GM12878 (cell line): ENCODE measurements around the gene CPB2. TPM values are rescaled to one million over a fixed set of nuclear protein-coding genes. Genes with fewer than 3 reads are reported as not detected.

ENCODE experiments used
- ATAC-seq: fragments of 200-7000 bp; cut with Tn5 transposase; 3 replicates; pipeline ENCODE4 v1.9.1; 2020; ENCODE audit warnings: mild to moderate bottlenecking, moderate library complexity
- BruUV-seq: library from RNA; stranded (reverse); fragments of 400-500 nt; replicated peaks from 2 replicates; lab custom pipeline; 2021; lab: Mats Ljungman, UMichigan
- CTCF ChIA-PET: fragments of 300-600 bp; sonication (Branson Sonifier 250); formaldehyde crosslinking; extraction: SDS; loops from one replicate; lab custom pipeline; 2021; ENCODE audit warnings: inconsistent platforms; lab: Yijun Ruan, JAX
- POLR2A ChIA-PET: fragments of 350-600 bp; formaldehyde crosslinking; extraction: SDS; loops from one replicate; lab custom pipeline; 2021; ENCODE audit warnings: inconsistent platforms; lab: Charles Lee
- RAD21 ChIA-PET: fragments of 300-600 bp; sonication (Branson Sonifier 250); formaldehyde crosslinking; loops from one replicate; lab custom pipeline; 2023; ENCODE audit warnings: antibody characterized with exemption; ENCODE audit not compliant: unreplicated experiment; lab: Charles Lee
- SMC1A ChIA-PET: fragments of 300-600 bp; sonication (Branson Sonifier 250); formaldehyde crosslinking; loops from one replicate; lab custom pipeline; 2023; ENCODE audit not compliant: unreplicated experiment, uncharacterized antibody; lab: Charles Lee
- DNase-seq: peaks from one replicate; pipeline ENCODE4 v3.0.0-alpha.2; 2011; ENCODE audit warnings: low read depth, low spot score
- FAIRE-seq: peaks from 3 replicates; lab custom pipeline; 2011; peaks lifted over from hg19 to GRCh38; lab: Jason Lieb, UNC
- H2AFZ ChIP-seq: 2 replicates; pipeline ENCODE4 v1.6.0; 2011; ENCODE audit warnings: low read depth, low read length, control low read depth; ENCODE audit not compliant: control insufficient read depth
- H3K27ac ChIP-seq: 2 replicates; pipeline ENCODE4 v1.5.1; 2011; ENCODE audit warnings: control low read depth; ENCODE audit not compliant: control insufficient read depth, insufficient read depth
- H3K27me3 ChIP-seq, 2 experiments: replicated peaks in 1 of 2; 2 replicates each; pipeline versions ENCODE4 v1.6.0 to v1.6.1; 2011; ENCODE audit warnings: low read length in 1 of 2; ENCODE audit not compliant: control insufficient read depth in 2 of 2, insufficient read depth in 2 of 2
- H3K36me3 ChIP-seq, 2 experiments: 2 replicates each; pipeline ENCODE4 v1.5.1; 2011; ENCODE audit warnings: low read length in 1 of 2; ENCODE audit not compliant: control insufficient read depth in 2 of 2, insufficient read depth in 2 of 2
- H3K4me1 ChIP-seq: 2 replicates; pipeline ENCODE4 v1.6.1; 2011; ENCODE audit warnings: mild to moderate bottlenecking, low read length, moderate library complexity, mixed read lengths; ENCODE audit not compliant: control insufficient read depth, insufficient read depth
- H3K4me2 ChIP-seq: 2 replicates; pipeline ENCODE4 v1.6.0; 2011; ENCODE audit warnings: control low read depth; ENCODE audit not compliant: control insufficient read depth, insufficient read depth
- H3K4me3 ChIP-seq: fragments of 200-600 bp; sonication (generic); 2 replicates; pipeline ENCODE4 v1.5.1; 2016
- H3K79me2 ChIP-seq: 2 replicates; pipeline ENCODE4 v1.6.0; 2011; ENCODE audit warnings: low read length; ENCODE audit not compliant: control insufficient read depth, insufficient read depth
- H3K9ac ChIP-seq: 2 replicates; pipeline ENCODE4 v1.8.0; 2011; ENCODE audit warnings: low read length, control low read depth, mixed read lengths; ENCODE audit not compliant: control insufficient read depth, insufficient read depth
- H3K9me3 ChIP-seq: replicated peaks from 3 replicates; pipeline ENCODE4 v1.5.1; 2011; ENCODE audit warnings: mild to moderate bottlenecking, low read length; ENCODE audit not compliant: control insufficient read depth, insufficient read depth
- H4K20me1 ChIP-seq: 2 replicates; pipeline ENCODE4 v1.6.0; 2011; ENCODE audit not compliant: control insufficient read depth, insufficient read depth
- FOS ChIP-seq: IDR thresholded peaks from 3 replicates; pipeline ENCODE4 v1.6.1; 2011; ENCODE audit warnings: borderline replicate concordance; ENCODE audit not compliant: insufficient read length; ENCODE audit errors: extremely low read depth
- KDM1A ChIP-seq: fragments of 200-600 bp; sonication (generic); IDR thresholded peaks from 2 replicates; pipeline ENCODE4 v1.6.1; 2016; ENCODE audit warnings: borderline replicate concordance
- NRF1 ChIP-seq: conservative IDR thresholded peaks from 2 replicates; pipeline ENCODE4 v1.6.1; 2011; ENCODE audit warnings: mild to moderate bottlenecking, low read depth, low read length, improper control_type of control experiment
- PAX8 ChIP-seq: fragments of 450-650 bp; IDR thresholded peaks from 2 replicates; pipeline ENCODE4 v1.6.1; 2017; ENCODE audit warnings: mild to moderate bottlenecking, moderate library complexity
- POU2F2 ChIP-seq: IDR thresholded peaks from 3 replicates; pipeline ENCODE4 v1.6.1; 2011; ENCODE audit warnings: low read depth, mild to moderate bottlenecking, low read length, borderline replicate concordance
- SMC3 ChIP-seq: IDR thresholded peaks from 2 replicates; pipeline ENCODE4 v1.6.1; 2011; ENCODE audit warnings: low read length, improper control_type of control experiment, borderline replicate concordance
- TARDBP ChIP-seq: IDR thresholded peaks from 2 replicates; pipeline ENCODE4 v1.6.1; 2016; ENCODE audit warnings: borderline replicate concordance
- TCF7 ChIP-seq: IDR thresholded peaks from 2 replicates; pipeline ENCODE4 v1.6.1; 2014; ENCODE audit warnings: antibody characterized with exemption, borderline replicate concordance
- YBX1 ChIP-seq: fragments of 450-650 bp; IDR thresholded peaks from 2 replicates; pipeline ENCODE4 v1.6.1; 2016; ENCODE audit warnings: antibody characterized with exemption
- ZNF207 ChIP-seq: fragments of 450-650 bp; IDR thresholded peaks from 2 replicates; pipeline ENCODE4 v1.6.1; 2014; ENCODE audit warnings: antibody characterized with exemption, mild to moderate bottlenecking, borderline replicate concordance
- ZNF274 ChIP-seq: IDR thresholded peaks from one replicate; pipeline ENCODE4 v1.8.0; 2011; ENCODE audit not compliant: insufficient read length, insufficient read depth
- WGBS: methylation state at CpG from one replicate; pipeline ENCODE4 v1.1.6; 2016; ENCODE audit warnings: low lambda C conversion rate; ENCODE audit not compliant: insufficient replicate concordance, insufficient coverage; ENCODE audit errors: missing lambda C conversion rate; 5-methylcytosine and 5-hydroxymethylcytosine counted together
- in situ Hi-C: fragments of 300-500 bp; cut with MboI; formaldehyde crosslinking; loops from 9 replicates; pipeline ENCODE4 v1.14.3; 2018; ENCODE audit warnings: mixed read lengths
- intact Hi-C: fragments of 100-400 bp; cut with micrococcal nuclease; formaldehyde crosslinking; loops from one replicate; pipeline ENCODE4 v1.14.2; 2022; ENCODE audit not compliant: unreplicated experiment
- polyA plus RNA-seq, 11 experiments: library from polyadenylated mRNA; depleted of rRNA in 4 of 11; unstranded in 6 of 11; stranded (reverse) in 5 of 11; fragments of >200 nt; fragmentation: Nextera tagmentation in 4 of 11; fragmentation: Illumina TruSeq in 1 of 11; extraction: Ambion mirVana in 4 of 11; extraction: Trizol in 1 of 11; gene quantifications; 1 replicate in 1 of 11; 2 replicates in 10 of 11; pipeline versions ENCODE4 v1.2.1 to v1.2.3, GENCODE V29; 2011 to 2016; ENCODE audit warnings: inconsistent platforms in 2 of 11, missing spikeins in 2 of 11, low read depth in 1 of 11
- total RNA-seq, 4 experiments: library from RNA; depleted of rRNA in 3 of 4; stranded (reverse); fragments of >200 nt in 3 of 4; fragmentation: Illumina TruSeq in 1 of 4; extraction: Trizol in 1 of 4; gene quantifications; 2 replicates each; pipeline versions ENCODE4 v1.2.1 to v1.2.3, GENCODE V29; 2013 to 2021

Gene CPB2
- total and polyA plus RNA-seq, 10 of the 15 experiments (the other 5 are each of a cell fraction or from before 2014, with no cell fraction given) = 0.05 to 0.87 (median 0.13) TPM; not detected in 3

GRCh38 chr13:46121033-46121432, 16.2 kb upstream of the CPB2 start:
- RAD21 ChIA-PET = no interaction called here
- Histone ChIP-seq H3K4me3 (no peak overlapping the region), H3K4me2 (no peak overlapping the region), H3K27me3 (no peaks in the 10 kb centered on the region), H2AFZ (no peak overlapping the region), H3K79me2 (no peaks in the 10 kb centered on the region), H3K4me1 (no peaks in the 10 kb centered on the region), H3K9ac (no peak overlapping the region), H3K36me3 (peaks cover 0 to 2% of the 10 kb centered on the region in 2 experiments; a peak in 2 of 4 replicates), H3K27ac (no peak overlapping the region), H4K20me1 (no peaks in the 10 kb centered on the region), H3K9me3 (no peaks in the 10 kb centered on the region)
- TF ChIP-seq ZNF274 = no peak
- no peak for TF ChIP-seq POU2F2
- no peak for TF ChIP-seq PAX8
- no peak for TF ChIP-seq YBX1
- no peak for TF ChIP-seq KDM1A
- no peak for TF ChIP-seq ZNF207
- TF ChIP-seq TCF7 = no peak
- no peak for TF ChIP-seq NRF1
- TF ChIP-seq SMC3 = no peak
- no peak for TF ChIP-seq FOS
- no peak for TF ChIP-seq TARDBP
- ATAC-seq (no peak), DNase-seq (no peak), FAIRE-seq (no peak)
- POLR2A ChIA-PET = no interaction called here
- BruUV-seq = no TSS peak
- in situ Hi-C loops (no loop called here), intact Hi-C loops (loop anchor here (5.0 kb wide), 1 partner anchor 49 kb away; no protein-coding TSS in a partner anchor)
- WGBS = 63% methylated on average over 2 of the region's 2 CpGs
- CTCF ChIA-PET = interaction anchor here (1.0 to 1.2 kb wide), 2 partner anchors 106 to 313 kb away, joined by 3 to 4 read pairs; no protein-coding TSS in a partner anchor
- SMC1A ChIA-PET = interaction anchor here (0.9 to 1.5 kb wide), 2 partner anchors 19 to 49 kb away, joined by 3 to 4 read pairs; no protein-coding TSS in a partner anchor
